HG03045 (cell line): ENCODE results near the gene RPS17.
"Not testable (repeated sequence)": the region's sequence is repeated elsewhere in the genome, so short reads cannot be mapped to it uniquely, and the experiment has no call there.

Experiments
- ATAC-seq: cut with Tn5 transposase; IDR thresholded peaks from one replicate; pipeline ENCODE4 v1.9.1; 2021; ENCODE audit warnings: mild to moderate bottlenecking, moderate library complexity; ENCODE audit not compliant: unreplicated experiment

RPS17 gene

DNA sequence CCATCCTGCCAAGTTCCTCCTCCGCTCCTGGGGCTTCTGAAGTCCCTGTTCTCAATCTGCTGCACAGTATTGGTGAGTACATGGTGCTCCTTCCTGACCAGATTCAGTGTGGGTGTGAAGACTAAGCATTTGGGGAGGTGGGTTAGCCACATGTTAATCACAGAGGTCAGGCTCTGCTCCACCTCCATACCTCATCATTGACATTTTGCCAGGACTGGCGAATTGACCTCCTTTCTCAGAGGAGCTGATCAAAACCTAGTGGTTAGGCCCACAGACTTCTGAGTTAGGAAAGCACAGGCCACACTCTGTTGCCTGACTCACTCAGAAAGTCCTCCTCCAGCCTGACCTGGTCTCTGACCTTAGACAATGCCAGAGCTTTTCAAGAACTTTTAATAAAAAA, 8.4 kb upstream of the RPS17 start:
- ATAC-seq = peak; percentile 56

- ATAC-seq = no peak
These were observed 5.2 kb upstream of the RPS17 start for GRCh38 chr15:82545478-82545877.

DNA sequence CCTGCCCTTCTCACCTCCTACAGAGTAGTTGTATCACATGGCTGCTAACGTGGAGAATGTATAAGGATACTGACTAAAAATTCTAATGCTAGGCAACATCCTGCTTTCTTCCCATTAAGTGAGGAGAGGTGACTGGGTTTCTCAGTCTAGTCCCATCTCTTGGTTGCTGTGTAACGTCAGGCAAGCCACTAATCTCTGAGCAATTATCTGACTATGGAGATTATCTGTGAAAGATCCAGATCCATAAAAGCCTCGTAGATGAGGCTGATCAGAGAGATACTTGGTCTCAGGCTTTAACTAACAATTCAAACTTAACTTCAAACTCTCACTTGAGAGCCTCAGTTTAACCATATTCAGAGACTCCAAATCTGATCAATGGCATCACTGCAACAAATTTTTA, 4.7 kb upstream of the RPS17 start:
- no peak for ATAC-seq

DNA sequence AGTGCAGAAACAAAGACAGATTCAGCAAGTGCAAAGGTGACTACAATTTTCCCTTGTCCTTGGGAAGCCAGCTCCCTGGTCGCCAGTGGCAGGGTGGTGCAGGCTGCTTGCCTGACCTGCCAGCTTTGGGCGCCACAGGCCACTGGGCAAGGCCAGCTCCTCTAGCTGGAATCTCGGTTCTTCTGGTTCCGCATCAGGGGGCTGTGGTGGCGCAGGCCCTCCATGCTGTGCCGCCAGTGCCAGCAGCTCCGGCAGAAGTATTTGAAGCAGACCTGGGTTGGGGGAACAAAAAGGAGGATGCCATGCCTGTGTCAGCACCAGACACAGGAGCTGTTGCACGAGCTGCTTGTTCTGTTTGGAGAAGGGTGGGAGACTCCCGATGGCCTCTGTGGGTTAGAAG, 4.2 kb upstream of the RPS17 start:
- ATAC-seq = no peak

GRCh38 chr15:82543160-82543559, 2.9 kb upstream of the RPS17 start:
- no peak for ATAC-seq

- no peak for ATAC-seq
These were observed 751 bp upstream of the RPS17 start for GRCh38 chr15:82540984-82541431.

- no peak for ATAC-seq
These were observed 584 bp downstream of the RPS17 start for GRCh38 chr15:82539691-82540054.

DNA sequence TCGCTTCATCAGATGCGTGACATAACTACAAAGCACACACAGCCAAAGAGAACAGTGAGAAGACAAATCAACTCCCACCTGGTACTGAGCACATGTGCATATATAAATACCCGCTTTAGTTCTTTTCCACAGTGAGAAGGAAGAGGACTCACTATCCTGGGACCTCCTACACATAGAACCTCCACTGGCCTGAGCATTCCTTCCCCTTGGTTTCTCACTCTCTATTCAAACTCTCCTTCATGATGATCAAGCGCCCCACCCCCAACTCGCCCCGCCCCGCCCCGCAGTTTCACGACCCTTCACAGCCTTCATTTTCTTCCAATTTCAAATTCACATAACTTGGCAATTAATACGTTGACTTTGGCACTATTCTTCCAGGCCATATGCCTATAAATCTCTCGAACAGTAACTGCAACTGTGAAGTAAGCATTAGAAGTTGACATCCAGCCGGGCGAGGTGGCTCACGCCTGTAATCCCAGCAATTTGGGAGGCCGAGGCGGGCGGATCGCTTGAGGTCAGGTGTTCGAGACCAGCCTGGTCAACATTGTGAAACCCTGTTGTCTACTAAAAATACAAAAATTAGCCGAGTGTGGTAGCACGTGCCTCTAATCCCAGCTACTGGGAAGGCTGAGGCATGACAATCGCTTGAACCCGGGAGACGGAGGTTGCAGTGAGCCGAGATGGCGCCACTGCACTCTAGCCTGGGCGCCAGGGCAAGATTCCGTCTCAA, 1.1 kb downstream of the RPS17 start:
- no peak for ATAC-seq

GRCh38 chr15:82537351-82537908, 2.8 kb downstream of the RPS17 start:
- ATAC-seq = no peak

DNA sequence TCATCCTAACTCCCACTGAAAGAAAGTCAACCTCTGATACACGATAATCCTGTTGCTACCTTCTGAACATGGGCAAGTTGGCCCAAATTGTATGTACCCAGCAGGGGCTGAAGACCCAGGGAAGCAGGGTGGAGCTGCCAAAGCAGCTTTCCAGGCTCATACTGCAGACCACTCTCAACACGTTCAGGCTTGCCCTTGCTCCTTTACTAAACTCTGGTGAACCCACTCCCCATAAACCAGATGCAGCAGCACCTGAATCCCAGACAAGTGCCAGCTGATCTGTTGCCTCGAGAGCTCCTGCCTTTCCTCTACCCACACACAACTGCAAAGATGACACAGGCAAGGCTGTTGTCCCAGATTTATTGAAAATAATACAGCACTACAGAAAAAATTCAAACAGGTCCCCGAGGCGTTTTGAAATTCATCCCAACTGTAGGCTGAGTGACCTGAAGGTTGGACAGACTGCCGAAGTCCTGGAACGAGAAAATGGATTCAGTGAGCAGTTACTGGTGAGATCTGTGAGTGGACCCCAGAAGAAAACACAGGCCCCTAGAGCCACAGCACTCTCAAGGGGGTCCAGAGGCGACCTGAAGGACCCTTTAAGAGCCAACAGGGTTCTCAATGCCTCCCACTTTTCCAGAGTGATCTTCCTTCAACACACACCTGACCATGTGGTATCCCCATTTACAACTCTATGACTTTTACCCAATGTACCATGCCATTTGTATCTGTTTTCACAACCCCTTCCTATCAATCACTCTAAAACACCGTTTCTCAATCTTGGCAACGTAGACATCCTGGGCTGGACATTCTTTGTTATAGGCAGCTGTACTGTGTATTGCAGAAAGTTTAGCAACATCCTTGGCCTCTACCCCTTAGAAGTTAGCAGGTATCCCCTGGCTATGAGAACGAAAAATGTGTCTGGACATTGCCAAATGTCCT, 3.6 kb downstream of the RPS17 start:
- no peak for ATAC-seq

DNA sequence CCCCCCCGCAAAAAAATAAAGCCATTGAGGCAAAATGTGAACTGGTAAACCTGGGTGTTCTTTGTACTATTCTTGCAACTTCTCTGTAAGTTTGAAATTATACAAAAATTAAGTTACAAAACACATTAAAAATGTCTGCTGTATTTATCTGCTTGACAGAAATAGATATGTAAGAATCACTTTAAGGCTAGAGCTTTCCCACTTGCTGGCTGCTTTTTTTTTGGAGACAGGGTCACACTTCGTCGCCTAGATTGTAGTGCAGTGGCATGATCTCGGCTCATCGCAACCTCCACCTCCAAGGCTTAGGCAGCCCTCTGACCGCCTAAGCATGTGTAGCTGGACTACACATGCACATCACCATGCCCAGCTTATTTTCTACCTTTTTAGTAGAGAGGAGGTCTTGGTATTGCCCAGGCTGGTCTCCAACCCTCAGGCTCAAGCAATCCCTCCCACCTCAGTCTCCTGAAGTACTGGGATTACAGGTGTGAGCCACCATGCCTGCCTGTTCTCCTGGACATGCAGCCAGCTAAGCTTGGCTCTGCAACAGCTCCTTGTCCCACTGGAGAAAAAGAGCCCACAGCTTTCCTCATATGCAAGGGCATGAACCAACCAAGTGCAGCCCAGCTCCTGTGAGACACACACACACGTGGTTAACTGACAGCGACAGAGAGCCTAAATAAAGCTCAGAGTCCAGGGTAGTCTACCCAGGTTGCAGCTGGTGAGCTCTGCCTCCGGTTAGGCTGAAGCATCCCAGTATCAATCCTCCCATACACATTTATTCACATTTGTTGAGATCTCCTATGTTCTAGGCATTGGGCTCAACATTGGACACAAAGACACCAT, 4.5 kb downstream of the RPS17 start:
- ATAC-seq = no peak

- not testable (repeated sequence) for ATAC-seq
These were observed 5.1 kb downstream of the RPS17 start for GRCh38 chr15:82535151-82535550.

DNA sequence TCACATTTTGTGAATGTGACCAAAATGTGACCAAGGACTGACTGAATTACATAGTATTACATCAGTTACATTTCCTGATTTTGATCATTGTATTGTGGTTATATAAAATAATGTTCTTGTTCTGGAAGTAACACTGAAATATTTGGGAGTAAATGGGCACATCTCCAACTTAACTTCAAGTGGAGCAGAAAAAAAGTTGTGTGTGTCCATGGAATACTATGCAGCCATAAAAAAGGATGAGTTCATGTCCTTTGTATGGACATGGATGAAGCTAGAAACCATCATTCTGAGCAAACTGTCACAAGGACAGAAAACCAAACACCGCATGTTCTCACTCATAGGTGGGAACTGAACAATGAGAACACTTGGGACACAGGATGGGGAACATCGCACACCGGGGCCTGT, 5.8 kb downstream of the RPS17 start:
- not testable (repeated sequence) for ATAC-seq

GRCh38 chr15:82533801-82534200, 6.5 kb downstream of the RPS17 start:
- ATAC-seq = no peak

DNA sequence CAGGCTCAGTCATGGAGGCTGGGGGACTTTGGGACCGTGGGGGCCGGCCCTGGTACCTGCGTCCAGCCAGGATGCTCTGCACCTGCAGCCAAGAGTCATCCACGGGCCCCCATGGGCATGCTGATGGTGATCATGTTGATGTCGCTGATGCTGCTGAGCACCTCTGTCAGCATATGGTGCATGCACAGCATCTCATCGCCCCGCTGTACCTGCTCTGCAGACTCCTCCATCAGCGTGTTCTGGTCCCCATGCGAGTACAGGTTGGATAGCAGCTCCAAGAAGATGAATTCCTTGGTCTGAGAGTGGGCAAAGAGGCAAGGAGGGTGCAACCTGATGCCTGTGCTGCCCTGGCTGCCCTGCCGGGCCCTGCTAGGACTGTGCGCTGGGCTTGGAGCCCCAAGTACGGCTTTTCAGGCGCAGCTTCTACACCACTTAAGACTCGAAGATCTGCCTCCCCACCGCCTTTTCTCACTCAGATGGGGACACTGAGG, 7.2 kb downstream of the RPS17 start:
- no peak for ATAC-seq

DNA sequence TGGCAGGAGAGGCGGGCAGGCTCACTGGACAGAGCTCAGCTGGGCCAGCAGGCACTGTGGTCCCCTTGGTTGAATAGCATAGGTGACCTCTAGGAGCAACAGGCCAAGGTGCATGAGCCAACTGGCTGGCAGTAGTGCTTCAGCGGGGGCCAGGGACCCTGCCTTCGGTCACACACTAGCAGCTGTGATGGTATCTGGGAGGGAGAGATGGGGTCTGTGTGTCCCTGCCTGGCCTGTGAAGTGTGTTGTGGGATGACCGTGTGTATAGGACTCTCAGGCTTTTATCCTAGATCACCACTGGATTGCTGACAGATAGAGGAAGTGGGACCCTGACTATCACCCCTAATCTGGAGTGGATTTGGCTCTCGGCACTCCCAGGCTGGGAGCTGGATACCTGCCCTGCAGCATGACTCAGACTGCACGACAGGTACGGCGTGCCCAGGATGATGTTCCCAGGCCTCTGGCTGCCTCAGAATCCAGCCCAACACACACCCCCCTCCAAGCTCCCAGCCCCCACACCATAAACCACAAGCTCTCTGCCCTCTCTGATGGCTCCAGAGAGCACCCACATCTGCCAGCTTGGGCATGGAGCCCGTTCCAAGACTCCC, 7.8 kb downstream of the RPS17 start:
- no peak for ATAC-seq

DNA sequence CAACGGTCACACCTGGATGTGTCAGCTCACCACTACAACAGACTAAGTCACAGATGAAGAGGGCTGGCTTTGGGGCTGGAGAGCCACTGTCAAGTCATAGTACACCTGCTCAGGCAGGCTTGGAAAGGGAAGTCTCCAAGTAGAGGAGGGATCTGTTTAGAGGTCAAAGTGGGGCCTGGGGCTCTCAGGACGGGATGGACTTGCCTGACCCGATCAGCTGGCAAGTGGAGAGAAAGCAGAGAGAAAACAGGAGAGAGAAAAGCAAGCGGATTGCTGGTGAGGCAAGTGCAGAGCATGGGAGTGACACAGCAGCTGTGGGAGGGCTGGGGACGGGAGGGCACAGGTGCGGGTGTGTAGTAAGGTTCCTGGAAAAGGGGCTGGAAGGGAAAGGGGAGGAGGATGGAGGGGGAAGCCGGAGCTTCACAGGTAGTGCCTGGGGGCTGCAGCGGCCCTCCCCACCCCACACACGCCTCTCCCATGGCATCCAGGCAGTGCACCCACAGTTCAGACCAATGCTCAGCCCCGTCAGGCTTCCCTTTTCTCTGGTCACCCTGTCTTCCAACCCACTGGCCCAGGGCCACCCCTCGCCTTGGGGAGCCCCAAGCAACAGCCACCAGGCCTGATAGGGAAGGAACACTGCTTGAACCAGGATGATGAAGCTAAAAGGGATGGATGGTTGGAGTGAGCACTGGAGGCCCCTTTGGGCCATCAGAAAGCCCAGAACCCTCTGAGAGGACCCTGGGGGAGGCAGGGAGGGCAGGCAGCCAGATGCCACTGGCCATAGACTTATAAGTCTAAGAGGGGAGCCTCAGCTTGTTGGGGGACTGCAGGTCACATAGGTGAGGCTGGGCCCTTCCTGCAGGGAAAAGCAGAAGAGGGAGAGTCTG, 8.5 kb downstream of the RPS17 start:
- no peak for ATAC-seq

DNA sequence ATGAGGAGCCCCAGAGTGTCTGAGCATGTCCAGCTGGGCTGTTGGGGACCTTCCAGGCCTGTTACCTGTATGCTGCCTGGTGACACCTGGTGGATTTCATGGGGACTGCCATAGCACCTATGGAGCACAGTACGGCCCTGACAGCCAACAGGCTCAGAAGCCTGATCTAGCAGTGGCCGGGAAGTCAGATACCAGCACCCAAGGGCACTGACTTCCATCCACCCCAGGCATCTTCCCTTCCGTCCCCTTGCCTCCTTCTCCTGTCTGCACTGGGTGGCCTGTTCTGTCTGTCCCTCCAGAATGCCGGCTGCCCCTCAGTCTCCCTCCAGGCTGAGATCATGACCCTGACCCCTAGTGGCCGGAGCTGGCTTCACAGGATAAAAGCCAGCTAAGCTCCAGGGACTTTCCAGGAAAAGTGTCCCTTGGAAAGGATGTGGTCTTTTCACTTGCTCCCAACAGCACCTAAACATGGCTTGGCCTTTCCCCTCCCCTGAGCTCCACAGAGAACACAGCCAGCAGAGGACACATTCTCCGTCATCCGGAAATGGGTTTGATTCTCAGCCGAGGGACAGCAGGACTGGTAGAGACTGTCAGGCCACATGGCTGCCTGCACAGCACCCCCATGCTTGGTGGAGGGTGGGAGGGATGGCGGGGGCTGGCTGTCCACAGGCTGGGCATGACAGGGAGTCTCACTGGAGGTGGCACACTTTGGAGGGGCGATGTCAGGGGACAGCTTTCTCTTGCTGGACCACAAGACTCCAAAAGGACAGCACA, 9.5 kb downstream of the RPS17 start:
- ATAC-seq = peak; percentile 89

GRCh38 chr15:82530006-82530405, 10.3 kb downstream of the RPS17 start:
- ATAC-seq = no peak
